Measurements from ENCODE around the gene SORBS1.

The SORBS1 gene

GRCh38 chr10:95561177-95561863 is at the start of gene SORBS1:
Gene SORBS1 (minus strand): TSS chr10:95561371. CDS start chr10:95441135, 120,236 bp downstream.
- DNase-seq (ENCODE audit: low read depth in 2 of 2, low spot score in 1 of 2), result peak; percentile 52 to 75

GRCh38 chr10:95610727-95611126 is 49.6 kb upstream of the SORBS1 start:
- DNase-seq (ENCODE audit: low read depth in 2 of 2, low spot score in 1 of 2), result no peak

DNA sequence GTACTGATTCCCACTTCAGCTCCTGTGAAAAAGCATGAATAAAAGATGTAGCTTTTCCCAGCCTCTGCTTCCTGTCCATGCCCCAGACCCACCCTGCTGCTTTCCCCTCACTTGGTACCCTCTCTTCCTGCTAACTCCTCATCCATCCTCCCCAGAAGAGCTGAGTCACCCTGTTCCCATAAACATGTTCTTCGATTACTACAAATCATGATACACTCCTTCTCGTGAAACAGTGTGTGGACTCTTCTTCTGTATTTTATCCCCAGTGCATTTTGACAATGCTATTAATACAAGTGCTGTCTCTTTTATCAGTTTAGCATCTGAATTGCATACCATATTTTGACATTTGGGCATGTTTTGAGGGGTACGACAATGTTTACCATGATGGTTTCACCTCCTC is 45.8 kb upstream of the SORBS1 start:
- DNase-seq (ENCODE audit: low read depth in 2 of 2, low spot score in 1 of 2), result no peak

GRCh38 chr10:95605163-95605562 is 44.0 kb upstream of the SORBS1 start:
- no peak for DNase-seq (ENCODE audit: low read depth in 2 of 2, low spot score in 1 of 2)

DNA sequence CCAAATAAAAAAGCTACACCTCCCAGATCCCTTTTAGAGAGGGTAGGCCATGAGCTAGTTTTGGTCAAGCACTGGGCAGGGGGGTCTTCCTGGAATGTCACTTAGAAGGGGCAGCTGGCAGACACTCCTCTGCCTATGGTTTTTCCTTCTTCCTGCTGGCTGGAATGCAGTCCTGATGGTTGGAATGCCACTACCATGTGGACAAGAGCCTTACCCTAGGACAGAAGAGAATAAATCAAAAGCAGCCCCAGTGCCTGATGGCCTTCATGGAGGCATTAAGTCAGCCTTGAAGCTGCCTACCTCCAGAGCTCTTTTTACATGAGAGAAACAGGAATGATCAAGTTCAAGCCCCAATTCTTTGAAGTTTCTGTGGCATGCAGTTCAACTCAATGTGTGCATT is 43.5 kb upstream of the SORBS1 start:
- no peak for DNase-seq (ENCODE audit: low read depth in 2 of 2, low spot score in 1 of 2)

- no peak for DNase-seq (ENCODE audit: low read depth in 2 of 2, low spot score in 1 of 2)
Measured at GRCh38 chr10:95602382-95602781, 41.2 kb upstream of the SORBS1 start.

DNA sequence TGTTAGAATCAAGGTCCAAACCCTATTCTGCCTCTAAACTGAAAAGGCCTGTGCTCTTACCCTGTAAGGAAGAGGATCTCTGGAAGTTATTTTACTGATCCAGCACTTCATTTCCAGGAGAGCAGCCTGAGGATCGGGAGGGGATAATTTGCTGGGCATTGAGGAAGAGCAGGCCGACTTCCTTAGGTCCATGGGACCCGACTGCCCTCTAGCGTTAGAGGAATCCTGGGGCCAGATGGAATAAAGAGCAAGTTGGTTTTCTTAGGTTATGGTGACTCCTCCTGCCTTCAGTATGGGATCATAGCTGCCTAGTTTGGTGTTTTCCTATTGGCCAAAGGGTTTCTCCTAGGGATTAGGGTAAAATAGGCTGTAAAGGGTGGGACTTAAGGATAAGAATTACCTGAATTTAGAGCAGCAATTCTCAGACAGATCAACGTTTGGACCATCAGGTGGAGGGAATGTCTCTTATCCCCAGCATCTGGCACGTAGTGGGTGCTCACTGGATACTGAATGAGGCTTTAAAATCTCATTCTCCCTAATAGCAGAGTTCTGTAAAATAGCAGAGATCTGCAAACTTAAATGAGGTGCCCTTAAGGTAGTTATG is 40.0 kb upstream of the SORBS1 start:
- no peak for DNase-seq (ENCODE audit: low read depth in 2 of 2, low spot score in 1 of 2)

DNA sequence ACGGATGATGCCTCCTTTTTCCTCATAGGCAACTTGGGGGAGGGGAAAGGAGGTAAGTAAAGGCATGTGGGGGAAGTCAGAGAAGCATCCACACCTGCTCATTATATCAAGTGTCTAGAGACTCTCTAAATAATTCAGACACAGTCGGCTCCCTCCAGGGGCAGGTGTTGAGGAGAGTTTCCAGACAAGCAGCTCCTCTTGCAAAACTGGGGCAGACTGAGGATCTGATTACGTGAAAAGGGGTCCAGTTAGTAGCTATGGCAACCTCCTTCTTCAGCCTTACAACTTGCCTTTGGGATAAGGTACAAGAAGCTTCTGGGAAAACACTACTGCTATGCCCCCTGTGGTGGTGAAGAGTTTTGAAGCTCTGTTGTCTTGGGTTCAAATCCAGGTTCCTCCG is 39.0 kb upstream of the SORBS1 start:
- no peak for DNase-seq (ENCODE audit: low read depth in 2 of 2, low spot score in 1 of 2)

GRCh38 chr10:95597788-95598187 is 36.6 kb upstream of the SORBS1 start:
- DNase-seq (ENCODE audit: low read depth in 2 of 2, low spot score in 1 of 2), result no peak

- DNase-seq (ENCODE audit: low read depth in 2 of 2, low spot score in 1 of 2), result no peak
Measured at GRCh38 chr10:95588025-95588424, 26.9 kb upstream of the SORBS1 start.

DNA sequence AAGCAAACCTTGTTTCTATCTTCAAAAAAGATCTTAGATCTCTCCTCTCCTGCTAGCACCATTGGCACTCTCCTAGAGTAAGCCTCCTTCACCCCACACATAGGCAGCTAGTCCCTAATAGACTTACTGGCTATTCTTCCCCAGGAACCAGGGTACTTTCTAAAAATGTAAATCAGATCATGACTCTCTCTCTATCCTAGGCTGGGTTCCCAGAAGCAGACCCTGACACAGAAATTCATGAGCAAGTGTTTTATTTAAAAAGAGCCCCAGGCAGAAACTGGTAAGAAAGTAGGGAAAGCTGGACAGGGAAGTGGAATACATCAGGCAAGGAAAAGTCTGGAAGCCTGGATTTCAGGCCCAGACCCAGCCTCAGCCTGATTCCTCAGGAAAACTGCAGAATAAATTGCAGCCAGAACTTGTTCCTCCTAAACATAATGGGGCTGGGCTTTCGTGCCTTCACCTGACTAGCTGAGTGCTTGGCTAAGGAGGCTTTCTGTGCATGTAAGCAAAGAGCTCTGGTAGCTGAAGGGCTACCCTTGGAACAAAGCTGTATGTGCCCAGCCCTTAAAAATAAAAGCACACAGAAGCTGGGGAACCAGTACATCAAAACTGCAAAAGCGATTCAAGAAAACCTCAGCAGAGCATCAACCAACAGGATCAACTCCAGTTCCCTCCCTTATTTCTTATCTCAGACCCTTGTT is 18.8 kb upstream of the SORBS1 start:
- no peak for DNase-seq (ENCODE audit: low read depth in 2 of 2, low spot score in 1 of 2)

- no peak for DNase-seq (ENCODE audit: low read depth in 2 of 2, low spot score in 1 of 2)
Measured at GRCh38 chr10:95579292-95579691, 18.1 kb upstream of the SORBS1 start.

GRCh38 chr10:95578619-95579018 is 17.4 kb upstream of the SORBS1 start:
- no peak for DNase-seq (ENCODE audit: low read depth in 2 of 2, low spot score in 1 of 2)

GRCh38 chr10:95574649-95575365 is 13.6 kb upstream of the SORBS1 start:
- DNase-seq (ENCODE audit: low read depth in 2 of 2, low spot score in 1 of 2), result no peak

- no peak for DNase-seq (ENCODE audit: low read depth in 2 of 2, low spot score in 1 of 2)
Measured at GRCh38 chr10:95573964-95574604, 12.9 kb upstream of the SORBS1 start.

DNA sequence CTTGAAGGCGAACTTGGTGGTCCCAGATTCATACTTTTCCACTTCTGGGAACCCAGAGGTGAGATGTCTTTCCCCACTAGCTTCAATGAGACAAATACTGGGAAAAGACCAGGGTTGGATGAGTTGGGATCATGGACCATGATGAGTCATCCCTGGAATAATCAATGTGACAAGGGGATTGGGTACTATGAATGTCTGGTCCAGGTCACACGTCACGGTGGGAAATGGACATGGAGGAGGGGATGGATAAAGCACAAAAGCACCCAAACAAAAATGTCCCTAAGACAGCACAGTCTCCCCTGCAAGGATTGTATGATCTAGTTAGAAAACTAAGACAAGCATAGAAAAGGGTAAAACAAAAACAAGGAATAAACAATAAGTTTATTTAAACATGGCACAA is 12.4 kb upstream of the SORBS1 start:
- no peak for DNase-seq (ENCODE audit: low read depth in 2 of 2, low spot score in 1 of 2)

DNA sequence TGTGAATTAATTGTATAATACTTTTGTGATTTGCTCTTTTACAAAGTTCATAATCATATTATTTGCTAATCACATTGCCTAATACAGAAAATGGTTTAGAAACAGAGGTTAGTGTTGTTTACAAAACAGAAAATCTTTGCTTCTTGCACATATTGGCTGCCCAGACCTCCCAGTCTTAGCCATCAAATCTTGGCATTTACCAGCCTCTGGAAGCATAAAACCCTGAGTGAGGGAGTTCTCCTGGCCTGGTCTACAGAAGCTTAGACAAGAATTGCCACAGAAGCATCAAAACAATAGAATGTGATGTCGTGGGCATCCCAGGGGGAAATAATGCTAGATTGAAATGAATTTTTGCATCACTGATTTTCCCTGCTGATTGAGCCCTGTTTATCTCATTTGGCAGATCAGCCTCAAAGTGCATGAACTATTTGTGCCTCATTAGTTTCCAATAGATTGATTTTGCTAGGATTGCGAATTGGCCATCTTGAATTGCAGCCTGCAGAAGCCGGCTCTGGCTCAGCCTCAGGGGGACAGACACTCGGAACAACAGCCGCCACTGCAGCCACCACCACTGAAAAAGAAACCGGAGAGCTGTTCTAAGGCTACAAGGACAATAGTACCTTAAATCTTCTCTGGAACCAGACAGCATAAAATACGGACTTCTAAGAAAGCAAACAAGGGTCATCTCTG is 11.1 kb upstream of the SORBS1 start:
- no peak for DNase-seq (ENCODE audit: low read depth in 2 of 2, low spot score in 1 of 2)

DNA sequence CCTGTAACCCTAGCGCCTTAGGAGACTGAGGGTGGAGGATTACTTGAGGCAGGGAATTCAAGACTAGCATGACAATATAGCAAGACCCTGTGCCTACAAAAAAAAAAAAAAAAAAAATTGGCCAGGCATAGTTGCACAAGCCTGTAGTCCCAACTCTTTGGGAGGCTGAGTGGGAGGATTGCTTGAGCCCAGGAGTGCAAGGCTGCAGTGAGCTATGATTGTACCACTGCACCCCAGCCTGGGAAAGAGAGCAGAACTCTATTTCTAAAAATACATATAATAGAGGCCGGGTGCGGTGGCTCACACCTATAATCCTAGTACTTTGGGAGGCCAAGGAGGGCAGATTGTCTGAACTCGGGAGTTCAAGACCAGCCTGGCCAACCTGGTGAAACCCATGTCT is 10.2 kb upstream of the SORBS1 start:
- no peak for DNase-seq (ENCODE audit: low read depth in 2 of 2, low spot score in 1 of 2)

GRCh38 chr10:95569368-95569767 is 8.2 kb upstream of the SORBS1 start:
- no peak for DNase-seq (ENCODE audit: low read depth in 2 of 2, low spot score in 1 of 2)

- no peak for DNase-seq (ENCODE audit: low read depth in 2 of 2, low spot score in 1 of 2)
Measured at GRCh38 chr10:95567903-95568630, 6.9 kb upstream of the SORBS1 start.
